Stomach (tissue), 4 donors: ENCODE data around the gene CALY.

ENCODE experiments used
- EP300 ChIP-seq: sonication (generic); formaldehyde crosslinking; IDR thresholded peaks from one replicate; pipeline ENCODE4 v1.6.1; 2017; ENCODE audit warnings: antibody characterized with exemption
- POLR2A ChIP-seq, 4 donors: fragments of 450-650 bp; IDR thresholded peaks; one replicate each; pipeline ENCODE4 v1.6.1; 2016; ENCODE audit warnings: antibody characterized with exemption in 4 of 4, control low read depth in 2 of 4, mild to moderate bottlenecking in 1 of 4, moderate library complexity in 1 of 4
- TF ChIP-seq, protein P1 (sequence below), 7 experiments: fragments of 450-650 bp in 4 of 7; fragments of 200-600 bp in 3 of 7; sonication (generic) in 3 of 7; IDR thresholded peaks; one replicate each; pipeline ENCODE4 v1.5.1; 2016 to 2019; ENCODE audit warnings: antibody characterized with exemption in 7 of 7, control low read depth in 2 of 7, mild to moderate bottlenecking in 1 of 7

DNA sequence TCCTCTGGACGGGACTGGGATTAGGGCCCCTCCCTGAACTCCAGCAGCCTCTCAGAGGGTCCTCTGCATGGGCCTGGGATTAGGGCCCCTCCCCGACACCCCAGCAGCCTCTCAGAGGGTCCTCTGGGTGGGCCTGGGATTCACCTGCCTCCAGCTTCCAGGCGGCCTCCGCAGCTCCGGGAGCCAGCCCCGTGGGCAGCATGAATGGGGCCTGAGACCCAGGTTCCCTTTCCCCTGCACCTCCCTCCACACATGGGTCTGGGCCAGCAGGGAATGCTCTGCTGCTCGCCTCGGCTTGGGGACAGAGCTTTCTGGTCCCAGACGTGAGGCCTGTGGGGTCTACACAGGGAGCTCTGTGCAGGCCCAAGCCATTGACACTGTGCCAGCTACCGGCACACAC lies 33.5 kb downstream of the CALY start:
- TF ChIP-seq, protein P1, sequence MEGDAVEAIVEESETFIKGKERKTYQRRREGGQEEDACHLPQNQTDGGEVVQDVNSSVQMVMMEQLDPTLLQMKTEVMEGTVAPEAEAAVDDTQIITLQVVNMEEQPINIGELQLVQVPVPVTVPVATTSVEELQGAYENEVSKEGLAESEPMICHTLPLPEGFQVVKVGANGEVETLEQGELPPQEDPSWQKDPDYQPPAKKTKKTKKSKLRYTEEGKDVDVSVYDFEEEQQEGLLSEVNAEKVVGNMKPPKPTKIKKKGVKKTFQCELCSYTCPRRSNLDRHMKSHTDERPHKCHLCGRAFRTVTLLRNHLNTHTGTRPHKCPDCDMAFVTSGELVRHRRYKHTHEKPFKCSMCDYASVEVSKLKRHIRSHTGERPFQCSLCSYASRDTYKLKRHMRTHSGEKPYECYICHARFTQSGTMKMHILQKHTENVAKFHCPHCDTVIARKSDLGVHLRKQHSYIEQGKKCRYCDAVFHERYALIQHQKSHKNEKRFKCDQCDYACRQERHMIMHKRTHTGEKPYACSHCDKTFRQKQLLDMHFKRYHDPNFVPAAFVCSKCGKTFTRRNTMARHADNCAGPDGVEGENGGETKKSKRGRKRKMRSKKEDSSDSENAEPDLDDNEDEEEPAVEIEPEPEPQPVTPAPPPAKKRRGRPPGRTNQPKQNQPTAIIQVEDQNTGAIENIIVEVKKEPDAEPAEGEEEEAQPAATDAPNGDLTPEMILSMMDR (IDR thresholded peaks at IDR 0.05), result no peak
- TF ChIP-seq POLR2A (IDR thresholded peaks at IDR 0.05) (no peak), EP300 (no peak)
